Activated CD4-positive, alpha-beta T cell treated with anti-CD3 and anti-CD28 coated beads, Interleukin-2, Interleukin-4, amounts not matched to agents 100 ng/mL and 50 ng/mL, durations not matched to agents 16 hours and 8 hours (primary cell): ENCODE results near the gene TSPAN10.

Source experiments
- DNase-seq: peaks from one replicate; pipeline ENCODE4 v3.0.0-alpha.2; 2020; ENCODE audit warnings: low spot score

Gene TSPAN10

GRCh38 chr17:81664051-81664470 lies 27.1 kb downstream of the TSPAN10 start:
- no peak for DNase-seq

DNA sequence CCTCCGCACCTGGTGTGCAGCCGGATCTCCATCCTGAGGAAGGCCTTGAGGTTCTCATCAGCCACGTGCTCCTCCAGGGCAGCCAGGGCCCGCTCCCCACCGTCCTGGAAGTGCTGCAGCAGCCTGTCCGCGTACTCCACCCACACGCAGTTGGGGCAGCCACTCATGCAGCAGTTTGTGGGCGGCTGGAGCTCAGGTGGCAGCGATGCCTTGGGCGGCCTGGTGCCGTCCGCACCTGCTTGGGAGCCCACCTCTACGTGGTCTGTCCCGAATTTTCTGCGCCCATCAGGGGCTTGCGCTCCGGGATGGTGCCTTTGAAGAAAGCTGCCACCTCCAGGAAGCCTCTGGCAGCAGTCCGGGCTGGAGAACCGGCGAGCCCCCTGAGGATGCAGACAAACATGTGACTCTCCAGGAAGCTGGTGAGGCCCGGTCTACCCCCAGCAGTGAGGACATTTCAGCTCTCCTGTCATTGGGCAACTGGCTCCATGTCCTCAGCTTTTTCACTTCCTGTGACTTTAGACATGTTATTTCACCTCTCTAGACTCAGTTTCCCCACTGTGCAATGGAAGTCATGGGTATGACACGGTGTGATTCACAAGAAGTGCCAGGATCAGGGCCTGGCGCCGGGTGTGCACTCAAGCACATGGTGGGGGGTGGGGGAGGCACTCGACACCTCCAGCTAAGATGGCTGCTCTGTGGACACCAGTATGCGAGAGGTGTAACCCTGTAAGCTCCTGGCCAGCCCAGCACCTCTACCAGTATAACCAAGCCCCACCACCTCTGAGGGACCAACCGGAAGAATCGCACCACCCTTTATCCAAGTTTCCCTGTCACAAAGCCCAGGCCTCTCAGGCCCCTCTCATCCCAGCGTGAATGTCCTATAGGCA lies 28.5 kb downstream of the TSPAN10 start:
- DNase-seq: peak; percentile 67

GRCh38 chr17:81666092-81666341 lies 29.0 kb downstream of the TSPAN10 start:
- peak; percentile 22 for DNase-seq

GRCh38 chr17:81666342-81667191 lies 29.6 kb downstream of the TSPAN10 start, which contains the start of the genes CCDC137 and OXLD1:
TSS of gene CCDC137 (plus strand) at chr17:81666737. CDS start at chr17:81666767, 30 bp downstream.
TSS of gene OXLD1 (minus strand) at chr17:81666605. CDS start at chr17:81666577, 28 bp downstream.
- DNase-seq: peak; percentile 97

- DNase-seq: no peak
These were observed 30.8 kb downstream of the TSPAN10 start for GRCh38 chr17:81667754-81668153.

DNA sequence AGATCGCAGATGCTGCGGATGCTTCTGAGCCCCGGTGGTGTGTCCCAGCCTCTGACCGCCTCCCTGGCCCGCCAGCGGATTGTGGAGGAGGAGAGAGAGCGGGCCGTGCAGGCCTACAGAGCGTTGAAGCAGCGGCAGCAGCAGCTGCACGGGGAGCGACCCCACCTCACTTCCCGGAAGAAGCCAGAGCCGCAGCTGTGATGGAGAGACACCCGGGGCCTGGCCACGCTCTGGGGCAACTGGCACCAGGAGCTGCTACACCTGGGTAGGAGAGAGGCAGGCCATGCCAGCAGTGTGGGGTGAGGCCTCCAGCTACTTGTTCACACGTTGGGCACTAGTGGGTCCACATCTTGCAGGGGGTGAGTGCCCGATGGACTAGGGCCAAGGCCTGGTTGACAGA lies 35.5 kb downstream of the TSPAN10 start:
- no peak for DNase-seq

- DNase-seq: no peak
These were observed 36.0 kb downstream of the TSPAN10 start for GRCh38 chr17:81672954-81673353.

- no peak for DNase-seq
These were observed 36.7 kb downstream of the TSPAN10 start for GRCh38 chr17:81673561-81674258.

GRCh38 chr17:81675515-81676221 lies 38.7 kb downstream of the TSPAN10 start:
- DNase-seq: peak; percentile 40

DNA sequence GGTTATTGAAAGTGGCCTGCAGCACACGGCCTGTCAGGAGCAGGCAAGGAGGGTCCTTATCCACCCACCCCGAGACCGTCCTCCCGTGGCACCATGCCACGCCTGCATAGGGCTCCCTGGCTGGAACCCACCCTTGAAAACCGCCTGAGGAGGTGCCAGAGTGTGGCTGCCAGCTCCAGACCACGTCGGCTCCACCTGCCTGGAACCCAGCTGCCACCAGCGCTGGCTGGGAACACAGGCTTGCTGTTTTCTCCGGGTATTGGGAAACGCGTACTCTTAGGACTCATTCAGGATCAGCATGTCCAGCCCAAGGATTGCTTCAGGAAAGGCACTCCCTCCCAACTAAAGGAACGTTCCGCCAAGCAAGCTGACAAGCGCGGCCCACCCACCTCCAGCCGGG lies 39.9 kb downstream of the TSPAN10 start:
- no peak for DNase-seq

DNA sequence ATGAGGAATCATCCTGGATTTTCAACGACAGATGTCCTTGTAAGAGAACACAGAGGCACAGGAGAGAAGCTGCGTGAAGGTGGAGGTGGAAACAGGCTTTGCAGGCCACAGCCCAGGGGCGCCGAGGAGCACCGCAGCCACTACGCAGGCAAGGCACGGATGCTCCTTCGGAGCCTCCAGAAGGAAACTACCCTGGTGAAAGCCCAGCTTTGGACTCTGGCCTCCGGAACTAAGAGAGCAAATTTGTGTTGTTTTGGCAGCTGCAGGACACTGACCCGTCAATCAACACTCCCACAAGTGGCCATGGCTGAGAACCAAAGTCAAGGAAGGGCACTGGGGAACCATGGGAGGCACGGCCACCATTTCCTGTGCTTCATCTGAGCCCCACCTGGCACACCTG lies 43.2 kb downstream of the TSPAN10 start:
- DNase-seq: no peak

DNA sequence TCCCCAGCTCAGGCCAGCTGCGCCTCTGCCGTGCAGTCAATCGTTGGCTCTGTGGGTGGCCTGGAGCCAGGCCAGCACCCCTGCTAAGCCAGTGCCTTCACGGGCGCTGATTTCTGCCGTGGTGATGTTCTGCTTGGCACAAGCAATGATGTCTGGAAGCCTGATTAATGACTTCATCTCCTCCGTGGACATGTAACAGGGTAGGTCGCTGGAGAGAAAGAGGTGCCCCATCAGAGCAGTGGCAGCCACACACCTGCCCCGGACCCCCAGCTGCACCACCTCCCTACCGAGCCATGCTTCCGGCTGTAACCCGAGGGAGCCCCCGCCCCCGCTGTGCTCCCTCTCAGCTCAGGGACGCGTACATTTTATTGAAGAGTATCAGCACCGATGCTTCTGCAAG lies 44.7 kb downstream of the TSPAN10 start:
- no peak for DNase-seq

DNA sequence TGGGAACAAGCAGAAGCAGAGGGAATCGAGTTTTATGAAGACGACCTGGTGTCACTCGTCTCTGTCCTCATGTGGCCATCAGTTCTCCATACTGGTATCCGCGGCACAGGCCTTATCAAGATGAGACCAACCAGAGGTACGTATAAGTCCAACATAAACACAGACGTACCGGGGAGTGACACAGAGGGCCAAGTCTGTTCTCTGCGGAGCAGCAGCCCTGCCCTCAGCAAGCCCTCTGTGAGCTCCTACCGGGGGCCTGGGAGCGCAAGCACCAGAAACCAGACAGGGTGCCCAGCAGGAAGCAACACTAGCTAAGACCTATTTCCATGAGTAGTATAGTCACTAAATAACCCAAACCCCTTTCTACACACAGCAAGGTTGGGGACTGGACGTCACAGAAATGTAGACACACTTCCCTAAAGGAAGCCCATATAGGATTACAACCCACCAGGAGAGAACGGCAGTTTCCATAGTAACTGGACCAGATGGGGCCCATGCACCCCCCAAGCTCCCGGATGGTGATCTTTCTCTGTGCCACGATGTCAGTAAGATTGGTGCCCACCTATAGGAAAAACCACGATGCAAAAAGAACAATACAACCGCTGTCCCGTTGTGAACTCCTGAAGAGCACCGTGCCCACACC lies 45.7 kb downstream of the TSPAN10 start:
- DNase-seq: no peak

- DNase-seq: no peak
These were observed 46.2 kb downstream of the TSPAN10 start for GRCh38 chr17:81683208-81683583.

- DNase-seq: peak; percentile 99
These were observed 46.8 kb downstream of the TSPAN10 start, which contains the start of the genes ARL16 and HGS for GRCh38 chr17:81683584-81684441. TSS of gene ARL16 (minus strand) at chr17:81683797. CDS start at chr17:81683753, 44 bp downstream. TSS of gene HGS (plus strand) at chr17:81684011. CDS start at chr17:81684067, 56 bp downstream.

DNA sequence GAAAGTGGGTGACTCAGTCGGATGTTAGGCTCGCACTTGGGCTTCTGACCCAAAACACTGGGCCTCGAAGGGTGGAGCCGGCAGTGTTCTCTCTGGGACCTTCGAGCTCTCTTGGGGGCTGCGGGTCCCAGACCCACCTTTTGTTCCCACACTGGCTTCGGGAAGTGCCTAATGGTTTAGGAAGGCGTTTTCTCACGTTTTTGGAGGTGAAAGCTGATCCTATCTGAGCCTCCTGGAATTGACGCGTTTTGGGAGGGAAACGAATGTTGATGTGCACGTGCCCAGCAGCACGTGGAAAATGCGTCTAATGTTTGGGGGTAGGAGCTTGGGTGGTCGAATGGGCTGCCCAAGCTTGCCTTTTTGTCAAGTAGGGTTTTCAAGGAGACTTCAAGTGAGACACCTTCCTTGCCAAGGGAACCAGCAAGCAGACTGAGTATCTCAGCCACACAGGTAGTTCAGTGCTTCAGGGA lies 47.5 kb downstream of the TSPAN10 start:
- peak; percentile 27 for DNase-seq

DNA sequence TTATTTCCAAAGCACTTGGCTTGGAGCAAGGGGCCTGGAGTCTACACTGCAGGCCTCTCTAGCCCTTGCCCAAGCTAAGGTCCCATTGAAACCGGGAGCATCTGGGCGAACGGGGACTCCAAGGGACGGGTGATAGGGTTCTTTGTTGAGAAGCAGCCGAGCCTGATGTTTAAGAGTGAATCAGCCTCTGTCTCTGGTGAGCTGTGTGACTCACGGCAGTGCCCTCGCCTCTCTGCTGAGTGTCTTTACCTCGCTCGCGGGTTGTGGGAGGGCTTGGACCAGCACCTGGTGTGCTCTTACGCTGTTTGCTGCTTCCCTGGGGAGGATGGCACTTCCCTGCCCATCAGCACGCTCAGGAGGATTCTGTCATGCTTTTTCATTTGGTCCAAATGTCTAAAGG lies 48.1 kb downstream of the TSPAN10 start:
- DNase-seq: peak; percentile 46

DNA sequence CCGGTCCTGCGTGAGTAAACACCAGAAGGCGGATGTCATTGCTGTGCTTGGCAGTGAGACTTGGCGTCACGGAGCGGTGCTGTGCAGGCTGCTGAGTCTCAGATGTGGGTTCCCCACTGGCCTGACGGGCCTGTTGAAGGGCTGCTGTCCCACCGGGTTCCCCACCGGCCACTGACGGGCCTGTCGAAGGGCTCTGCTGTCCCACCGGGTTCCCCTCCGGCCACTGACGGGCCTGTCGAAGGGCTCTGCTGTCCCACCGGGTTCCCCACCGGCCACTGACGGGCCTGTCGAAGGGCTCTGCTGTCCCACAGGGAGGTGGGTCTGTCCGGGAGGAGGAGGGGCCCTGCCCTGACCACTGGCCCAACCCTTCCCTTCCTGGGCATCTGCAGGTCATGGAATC lies 49.6 kb downstream of the TSPAN10 start:
- no peak for DNase-seq

GRCh38 chr17:81687770-81688541 lies 51.0 kb downstream of the TSPAN10 start:
- no peak for DNase-seq
